ENCODE results near the gene ADIRF. TPM values are rescaled to one million over a fixed set of nuclear protein-coding genes. Genes with fewer than 3 reads are reported as not detected.

Gene ADIRF
- total and polyA plus RNA-seq, 9 of the 15 experiments (the other 6 are each of a cell fraction or from before 2014, with no cell fraction given) = 0.08 TPM; not detected in 8

GRCh38 chr10:86958901-86959736 is 9.2 kb upstream of the ADIRF start (continued):
- TF ChIP-seq GABPA (tag; conservative IDR thresholded peaks at IDR 0.05; ENCODE audit: low read depth) (no peak), POLR2A (conservative IDR thresholded peaks at IDR 0.05) (peak; percentile 70), DIDO1 (tag; IDR thresholded peaks at IDR 0.05; ENCODE audit: low read depth) (no peak), FOSL1 (tag; conservative IDR thresholded peaks at IDR 0.05) (peak; percentile 66), SMARCA5 (IDR thresholded peaks at IDR 0.05) (no peak), SMARCA4 (IDR thresholded peaks at IDR 0.05) (peak; percentile 63; the same call in 1 of the 2 replicates), DPF2 (IDR thresholded peaks at IDR 0.05) (peak; percentile 47; the same call in 1 of the 2 replicates), CHCHD3 (CRISPR knock-in tag; IDR thresholded peaks at IDR 0.05) (no peak), BACH1 (tag; IDR thresholded peaks at IDR 0.05) (no peak), RBM22 (IDR thresholded peaks at IDR 0.05; ENCODE audit: low read depth, low read length, poor library complexity, severe bottlenecking) (no peak), ZNF197 (CRISPR knock-in tag; IDR thresholded peaks at IDR 0.05; ENCODE audit: low read depth) (no peak), ATF7 (IDR thresholded peaks at IDR 0.05) (no peak), HBP1 (CRISPR knock-in tag; IDR thresholded peaks at IDR 0.05) (no peak), TRIM25 (IDR thresholded peaks at IDR 0.05; ENCODE audit: borderline replicate concordance) (no peak), MYBL2 (IDR thresholded peaks at IDR 0.05; ENCODE audit: low read depth) (no peak), MYBL2 (CRISPR knock-in tag; IDR thresholded peaks at IDR 0.05; ENCODE audit: borderline replicate concordance) (no peak), RERE (CRISPR knock-in tag; IDR thresholded peaks at IDR 0.05; ENCODE audit: borderline replicate concordance) (no peak), ZEB2 (IDR thresholded peaks at IDR 0.05) (0 out of 2 replicates have a peak, but pooled peaks have one; percentile 49), ZNF3 (CRISPR knock-in tag; IDR thresholded peaks at IDR 0.05) (no peak), PHTF2 (CRISPR knock-in tag; IDR thresholded peaks at IDR 0.05) (no peak), NCOA6 (IDR thresholded peaks at IDR 0.05) (no peak), CAMTA2 (CRISPR knock-in tag; conservative IDR thresholded peaks at IDR 0.05) (no peak), SP1 (CRISPR knock-in tag; IDR thresholded peaks at IDR 0.05) (no peak)

All from K562 (cell line).